GM19043 (cell line): Measurements from ENCODE around the gene CAT.
A peak's percentile ranks its signal among the peaks of the same experiment; 100 is the strongest.

Experiments used
- ATAC-seq: cut with Tn5 transposase; IDR thresholded peaks from one replicate; pipeline ENCODE4 v1.9.1; 2021; ENCODE audit warnings: low read depth; ENCODE audit not compliant: unreplicated experiment

Gene CAT

DNA sequence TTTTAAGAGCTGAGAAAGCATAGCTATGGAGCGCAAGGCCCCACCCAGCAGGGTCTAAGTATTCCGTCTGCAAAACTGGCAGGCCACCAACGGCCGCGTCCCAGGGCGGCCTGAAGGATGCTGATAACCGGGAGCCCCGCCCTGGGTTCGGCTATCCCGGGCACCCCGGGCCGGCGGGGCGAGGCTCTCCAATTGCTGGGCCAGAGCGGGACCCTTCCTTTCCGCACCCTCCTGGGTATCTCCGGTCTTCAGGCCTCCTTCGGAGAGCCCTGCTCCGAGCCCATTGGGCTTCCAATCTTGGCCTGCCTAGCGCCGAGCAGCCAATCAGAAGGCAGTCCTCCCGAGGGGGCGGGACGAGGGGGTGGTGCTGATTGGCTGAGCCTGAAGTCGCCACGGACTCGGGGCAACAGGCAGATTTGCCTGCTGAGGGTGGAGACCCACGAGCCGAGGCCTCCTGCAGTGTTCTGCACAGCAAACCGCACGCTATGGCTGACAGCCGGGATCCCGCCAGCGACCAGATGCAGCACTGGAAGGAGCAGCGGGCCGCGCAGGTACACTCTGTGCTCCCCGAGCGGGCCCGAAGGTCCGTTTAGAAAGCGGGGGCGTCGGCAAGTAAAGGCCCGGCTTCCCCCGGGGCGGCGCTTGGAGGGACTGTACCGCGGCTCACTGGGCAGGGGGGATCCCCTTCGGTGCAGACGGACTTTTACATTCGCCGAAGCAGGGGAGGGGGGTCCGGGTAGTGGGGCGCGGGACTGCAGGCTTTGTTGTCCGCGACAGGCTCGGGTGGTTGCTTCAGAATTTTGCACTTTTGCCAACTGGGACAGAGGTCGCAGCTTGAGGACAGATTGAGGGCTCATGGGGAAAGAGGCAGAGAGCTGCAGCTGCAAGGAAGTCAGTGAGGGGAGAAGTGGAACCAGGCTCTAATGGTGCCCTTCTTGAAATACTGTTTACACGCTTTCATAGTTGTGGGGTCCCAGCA, at the start of gene CAT:
Gene CAT, plus strand, starts transcription at position 406 of the 979 bp plus-strand sequence. Its CDS starts 80 bp downstream, at position 486.
- peak; percentile 97 for ATAC-seq

DNA sequence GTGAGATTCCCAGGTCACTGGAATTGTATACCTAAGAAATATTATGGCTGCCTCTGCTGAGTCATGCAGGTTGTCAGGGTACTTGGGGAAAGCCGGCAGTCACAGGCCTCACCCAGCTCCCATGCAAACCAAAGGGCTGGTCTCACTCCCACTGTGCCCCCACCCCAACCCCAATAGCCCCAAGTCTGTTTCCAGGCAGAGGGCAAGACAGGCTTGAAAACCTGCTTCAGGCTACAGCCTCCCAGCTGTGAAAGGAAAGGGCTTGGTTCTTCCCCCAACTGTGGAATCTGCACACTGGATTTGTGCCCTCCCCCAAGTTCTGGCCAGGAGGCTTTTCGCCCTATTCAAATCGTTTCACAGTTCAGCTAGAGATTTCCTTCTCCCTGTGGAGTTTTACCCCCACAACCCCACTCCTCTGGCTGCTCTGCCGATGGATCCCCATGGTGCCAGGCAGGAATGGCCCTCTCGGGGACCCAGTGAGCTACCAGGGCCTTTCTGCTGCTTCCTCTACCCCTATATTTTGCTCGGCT, 43.9 kb upstream of the CAT start:
- no peak for ATAC-seq

DNA sequence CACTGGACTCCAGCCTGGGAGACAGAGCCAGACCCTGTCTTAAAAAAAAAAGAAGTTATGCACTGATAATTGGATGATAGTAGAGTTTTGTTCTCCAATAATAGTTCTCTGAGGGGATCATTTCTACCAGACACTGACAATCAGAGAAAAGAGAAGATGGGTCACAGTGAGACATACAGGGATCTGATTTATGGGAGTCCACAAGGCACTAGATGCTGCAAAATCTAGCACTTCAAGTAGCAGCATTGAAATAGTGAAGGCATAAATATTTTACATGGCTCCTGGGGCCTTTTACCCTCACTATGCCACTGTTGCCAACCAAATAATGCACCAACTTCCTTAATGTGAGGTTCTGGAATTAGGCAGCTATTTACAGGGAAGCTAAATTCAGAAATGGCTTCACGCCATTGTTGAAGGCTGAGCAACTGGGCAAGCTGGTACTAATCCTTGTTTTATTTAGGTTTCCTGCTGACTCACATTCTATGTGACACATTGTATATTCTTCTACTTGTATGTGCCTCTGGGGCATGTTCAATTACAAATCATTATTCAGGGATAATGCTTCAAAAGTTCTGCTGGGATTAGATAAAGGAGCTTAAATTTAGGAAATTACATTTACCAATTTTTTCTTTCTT, 42.7 kb upstream of the CAT start:
- no peak for ATAC-seq

DNA sequence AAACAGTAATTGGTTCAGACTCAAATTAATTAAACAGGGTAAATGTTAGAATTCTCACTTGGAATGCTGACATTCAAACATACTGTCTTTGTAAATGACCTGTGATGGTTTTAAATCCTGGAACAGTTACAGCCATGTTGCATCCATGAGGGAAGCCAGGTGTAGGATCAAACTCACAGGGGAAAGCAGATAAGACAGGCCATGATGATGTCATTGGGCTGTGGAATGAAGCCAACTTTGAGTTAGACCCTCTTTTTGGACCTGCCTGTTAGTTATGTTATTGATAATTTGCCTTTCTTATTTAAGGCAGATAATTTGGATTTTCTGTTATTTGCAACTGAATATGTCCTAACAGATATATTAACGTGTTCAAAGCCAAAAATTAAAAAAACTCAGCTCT, 41.6 kb upstream of the CAT start:
- no peak for ATAC-seq

DNA sequence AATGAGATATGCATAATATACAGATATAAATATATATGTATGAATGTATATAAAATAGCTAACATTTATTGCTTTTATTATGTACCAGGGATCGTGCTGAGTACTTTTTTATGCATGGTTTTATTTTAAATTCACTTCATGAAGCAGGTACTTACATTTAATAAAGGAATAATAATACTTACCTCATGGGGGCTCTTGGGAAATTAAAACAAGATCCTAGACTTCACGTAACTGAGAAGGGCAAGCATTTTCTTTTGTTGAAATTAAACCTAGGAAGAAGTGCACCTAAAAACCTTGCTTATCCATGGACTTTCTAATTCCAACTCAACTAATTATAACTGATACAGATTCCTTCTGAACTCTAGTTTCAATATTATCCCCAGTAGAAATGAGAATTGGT, 40.9 kb upstream of the CAT start:
- ATAC-seq = no peak

DNA sequence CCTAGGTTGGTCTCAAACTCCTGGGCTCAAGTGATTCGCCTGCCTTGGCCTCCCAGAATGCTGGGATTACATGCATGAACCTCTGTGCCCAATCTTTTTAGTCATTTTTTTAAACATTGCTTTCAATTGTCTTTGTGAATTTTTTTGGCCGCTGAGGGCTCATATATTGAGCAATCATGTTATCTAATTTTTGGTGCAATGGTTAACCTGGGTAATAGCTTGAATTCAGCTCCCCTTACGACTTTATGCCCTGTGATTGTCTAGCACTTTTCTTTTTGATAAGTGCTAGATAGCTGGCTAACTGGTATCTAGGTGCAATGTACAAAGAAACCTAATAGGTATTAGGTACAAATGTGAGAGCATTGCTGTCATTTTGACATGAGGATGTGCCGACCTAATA, 35.3 kb upstream of the CAT start:
- ATAC-seq = no peak

DNA sequence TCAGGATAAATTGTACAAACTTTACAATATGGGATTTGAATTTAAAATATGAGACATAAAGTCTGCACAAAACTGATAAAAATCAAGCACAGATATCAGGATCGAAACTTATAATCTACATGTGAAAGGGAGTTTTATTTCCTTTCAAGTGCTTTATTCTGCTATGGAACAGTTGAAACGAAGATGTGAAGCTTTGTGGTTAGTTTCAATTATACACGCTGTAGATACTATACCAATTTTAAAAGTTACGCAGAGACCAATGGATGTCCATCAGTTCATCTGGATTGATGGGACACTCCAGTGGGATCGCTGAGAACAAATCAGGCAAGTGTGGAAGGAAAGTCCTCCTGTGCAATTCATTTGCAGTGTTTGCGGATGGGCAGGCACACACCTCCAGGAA, 34.5 kb upstream of the CAT start:
- no peak for ATAC-seq

DNA sequence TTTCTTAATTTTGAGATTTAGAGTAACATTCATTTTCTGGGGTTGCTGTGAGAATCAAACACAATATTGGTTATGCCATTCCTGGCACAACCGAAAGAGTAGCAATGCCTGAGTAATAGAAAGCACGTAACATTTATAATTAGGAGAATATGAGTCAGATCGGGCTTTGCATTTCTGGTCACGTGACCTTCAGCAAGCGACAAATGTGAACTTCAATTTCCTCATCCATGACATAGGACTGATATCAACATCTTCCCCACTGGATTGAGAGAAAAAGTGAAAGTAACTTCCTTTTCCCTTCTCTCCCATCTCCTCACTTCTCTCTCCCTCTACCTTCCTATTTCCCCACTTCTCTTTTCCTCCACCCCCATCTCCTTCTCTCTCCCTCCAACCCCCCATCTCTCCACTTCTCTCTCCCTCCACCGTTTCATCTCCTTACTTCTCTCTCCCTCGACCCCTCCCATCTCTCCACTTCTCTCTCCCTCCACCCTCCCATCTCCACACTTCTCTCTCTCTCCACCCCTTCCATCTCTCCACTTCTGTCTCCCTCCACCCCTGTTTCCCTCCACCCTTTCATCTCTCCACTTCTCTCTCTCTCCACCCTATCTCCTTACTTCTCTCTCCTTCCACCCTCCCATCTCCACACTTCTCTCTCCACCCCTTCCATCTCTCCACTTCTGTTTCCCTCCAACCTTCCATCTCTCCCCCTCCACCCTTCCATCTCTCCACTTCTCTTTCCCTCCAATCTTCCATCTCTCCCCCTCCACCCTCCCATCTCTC, 33.5 kb upstream of the CAT start:
- no peak for ATAC-seq

DNA sequence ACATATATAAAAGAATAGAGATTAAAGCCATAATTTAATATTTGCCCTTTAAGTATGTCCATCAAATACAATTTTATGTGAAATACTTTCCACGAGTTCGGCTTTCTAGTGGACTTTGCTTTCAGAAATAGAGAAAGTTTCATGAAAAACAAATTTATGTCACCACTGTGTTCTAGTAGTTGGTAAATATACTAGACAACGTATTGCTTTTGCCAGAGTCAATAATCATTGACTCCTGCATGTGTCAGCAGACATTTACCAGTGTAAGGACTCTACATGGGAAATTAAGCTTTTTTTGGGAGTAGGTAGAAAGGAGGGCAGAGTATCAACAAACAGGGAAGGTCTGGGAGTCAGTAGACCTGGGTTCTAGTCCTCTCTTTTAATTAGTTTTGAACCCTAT, 32.3 kb upstream of the CAT start:
- ATAC-seq = no peak

DNA sequence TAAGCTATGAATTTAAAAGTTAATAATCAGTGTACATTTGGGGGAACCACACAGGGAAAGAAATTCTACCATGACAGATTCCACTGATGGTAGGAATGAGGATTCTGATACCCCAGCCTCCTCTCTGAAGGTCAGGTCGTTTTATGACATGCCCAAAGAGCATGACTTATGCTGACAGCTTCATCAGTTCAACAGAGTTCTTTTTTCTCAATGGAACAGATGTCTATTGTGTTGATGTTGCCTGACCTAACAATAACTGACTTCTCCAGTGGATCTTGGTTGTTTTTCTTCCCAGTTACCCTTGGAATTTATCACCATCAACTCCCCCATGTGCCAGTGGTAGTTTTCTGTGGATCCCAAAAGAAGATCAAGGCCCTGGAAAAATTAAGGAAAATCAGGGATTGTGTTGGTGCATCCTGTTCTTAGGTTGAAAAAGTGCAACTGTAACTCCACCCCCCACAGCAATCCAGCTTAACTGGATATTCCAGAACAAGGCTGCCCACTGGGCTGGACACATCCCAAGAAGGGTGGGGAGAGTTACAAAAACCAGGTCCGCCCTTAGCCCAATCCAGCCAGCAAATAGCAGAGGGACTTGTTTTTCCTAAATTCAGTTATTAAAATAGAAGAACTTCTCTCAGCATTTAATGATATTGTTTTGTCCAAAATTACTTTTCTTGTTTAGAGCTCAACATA, 31.5 kb upstream of the CAT start:
- no peak for ATAC-seq

DNA sequence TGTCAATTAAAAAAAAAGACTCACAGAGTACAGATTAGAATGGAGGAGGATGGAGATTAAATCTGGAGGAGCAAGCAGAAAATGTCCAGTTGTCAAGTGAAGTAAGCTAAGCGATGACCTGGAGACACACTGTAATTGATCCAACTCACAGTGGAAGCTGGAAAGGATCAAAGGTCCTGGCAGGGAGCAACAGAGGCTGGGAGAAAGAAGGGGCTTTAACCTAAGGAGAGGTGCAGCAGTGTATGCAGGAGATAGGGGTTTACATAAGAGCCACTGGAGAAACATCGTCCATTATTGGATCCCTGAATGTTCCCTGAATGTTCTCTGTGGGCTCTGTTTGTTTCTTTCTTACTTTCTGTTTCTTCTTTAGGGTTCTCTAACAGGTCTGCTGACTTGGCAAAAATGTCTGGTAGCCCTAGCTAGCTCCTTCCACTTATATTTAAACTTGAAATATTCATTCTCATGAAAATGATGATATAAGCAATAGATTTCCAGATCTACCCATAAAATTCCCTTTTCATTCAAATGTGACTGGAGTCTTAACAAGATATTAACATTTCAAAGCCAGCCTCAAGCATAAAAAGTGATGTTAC, 30.1 kb upstream of the CAT start:
- no peak for ATAC-seq

DNA sequence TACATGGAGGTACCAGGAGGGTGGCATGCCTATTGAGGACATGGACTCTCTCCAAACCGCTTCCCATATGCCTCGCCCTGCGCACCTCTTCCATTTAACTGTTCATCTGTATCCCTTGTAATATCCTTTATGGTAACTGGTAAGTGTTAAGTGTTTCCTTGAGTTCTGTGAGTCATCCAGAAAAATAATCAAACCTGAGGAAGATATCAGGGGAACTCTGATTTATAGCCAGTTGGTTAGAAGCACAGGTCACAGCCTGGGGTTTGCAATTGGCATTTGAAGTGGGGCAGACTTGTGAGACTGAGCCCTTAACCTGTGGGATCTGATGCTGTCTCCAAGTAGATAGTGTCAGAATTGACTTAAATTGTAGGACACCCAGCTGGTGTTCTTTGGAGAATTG, 27.6 kb upstream of the CAT start:
- no peak for ATAC-seq

DNA sequence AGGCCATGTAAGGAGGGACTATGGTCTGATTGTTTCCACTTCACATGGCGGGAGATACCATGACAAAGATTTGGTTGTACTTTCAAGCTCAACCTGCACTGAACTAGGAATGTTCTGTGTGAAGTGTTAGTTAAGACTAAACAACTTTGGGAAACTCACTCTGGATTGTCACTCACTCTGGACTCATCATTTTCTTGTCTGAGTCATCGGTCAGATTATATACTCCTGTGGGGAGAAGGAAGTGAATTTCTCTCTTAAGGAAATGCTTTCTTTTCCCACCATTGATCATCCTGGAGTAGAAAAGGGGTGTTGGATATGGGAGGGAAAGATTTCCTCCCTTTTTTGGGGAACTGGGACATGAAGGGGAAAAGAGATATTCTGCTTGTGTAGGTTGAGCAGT, 26.9 kb upstream of the CAT start:
- no peak for ATAC-seq

DNA sequence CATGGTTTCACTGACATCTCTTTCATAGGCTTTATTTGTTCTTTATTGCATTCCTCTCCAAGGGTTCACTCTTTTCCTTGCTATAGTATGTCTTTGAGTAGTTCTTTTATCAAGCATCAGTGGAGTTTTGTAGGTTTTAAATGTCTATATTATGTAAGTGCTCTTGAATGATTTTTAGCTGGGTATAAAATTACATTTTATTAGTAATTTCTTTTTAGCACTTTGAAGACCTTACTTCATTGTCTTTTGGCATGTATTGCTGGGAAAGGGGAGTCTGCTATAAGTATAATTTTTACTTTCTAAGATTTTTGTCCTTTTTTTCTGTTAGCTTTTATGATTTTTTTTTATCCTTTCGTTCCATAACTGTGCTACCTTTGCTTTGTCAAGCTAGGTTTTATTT, 25.5 kb upstream of the CAT start:
- ATAC-seq = no peak

DNA sequence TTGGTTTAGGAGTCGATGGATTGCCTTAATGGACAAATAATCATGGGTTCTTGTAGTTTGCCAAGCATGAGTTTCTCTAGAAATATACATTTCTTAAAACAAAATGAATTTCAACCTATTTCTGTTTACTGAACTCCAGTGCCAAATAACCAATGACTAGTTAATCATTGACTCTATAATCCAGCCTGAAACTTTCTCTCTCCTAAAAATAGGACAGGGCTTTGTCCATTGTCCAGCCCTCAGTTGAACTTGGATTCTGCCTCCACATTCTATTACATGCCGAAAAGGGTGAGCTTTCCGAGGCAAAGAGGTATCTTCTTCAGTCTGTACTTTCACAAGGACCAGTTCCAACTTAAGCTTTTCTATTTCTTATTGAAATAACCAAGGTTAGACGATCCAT, 23.2 kb upstream of the CAT start:
- ATAC-seq = no peak

DNA sequence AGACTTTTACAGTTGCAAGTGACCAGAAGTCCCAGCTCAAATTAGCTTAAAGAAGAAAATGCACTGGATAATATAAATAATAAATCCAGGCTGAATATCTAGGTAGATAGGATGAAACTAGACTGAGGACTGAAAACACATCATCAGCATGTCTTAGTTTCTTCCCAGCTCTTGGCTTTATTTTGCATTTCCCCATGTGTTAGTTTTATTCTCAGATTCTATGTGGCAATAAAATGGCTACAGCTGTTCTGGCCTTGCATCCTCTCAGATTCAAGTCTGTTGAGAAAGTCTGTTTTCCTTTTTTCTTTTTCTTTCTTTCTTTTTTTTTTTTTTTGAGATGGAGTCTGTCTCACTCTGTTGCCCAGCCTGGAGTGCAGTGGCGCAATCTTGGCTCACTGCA, 22.6 kb upstream of the CAT start:
- no peak for ATAC-seq

DNA sequence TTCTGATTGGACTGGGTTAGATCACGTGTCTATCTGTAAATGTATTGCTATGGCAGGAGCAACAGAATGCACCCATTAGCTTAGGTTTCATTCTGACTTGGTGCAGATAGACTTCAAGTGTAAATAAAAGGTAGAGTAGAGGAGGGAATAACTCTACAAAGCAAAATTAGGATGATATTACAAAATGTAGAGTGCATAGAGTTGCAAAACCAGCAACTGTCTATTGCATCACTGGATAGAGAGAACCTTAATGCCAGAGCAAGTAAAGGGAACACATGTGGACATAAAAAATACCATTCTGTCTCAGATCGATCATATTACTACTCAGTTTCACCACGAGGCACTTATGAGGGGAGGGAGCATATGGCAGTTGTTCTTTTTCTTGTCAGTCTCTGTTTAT, 22.0 kb upstream of the CAT start:
- ATAC-seq = no peak

DNA sequence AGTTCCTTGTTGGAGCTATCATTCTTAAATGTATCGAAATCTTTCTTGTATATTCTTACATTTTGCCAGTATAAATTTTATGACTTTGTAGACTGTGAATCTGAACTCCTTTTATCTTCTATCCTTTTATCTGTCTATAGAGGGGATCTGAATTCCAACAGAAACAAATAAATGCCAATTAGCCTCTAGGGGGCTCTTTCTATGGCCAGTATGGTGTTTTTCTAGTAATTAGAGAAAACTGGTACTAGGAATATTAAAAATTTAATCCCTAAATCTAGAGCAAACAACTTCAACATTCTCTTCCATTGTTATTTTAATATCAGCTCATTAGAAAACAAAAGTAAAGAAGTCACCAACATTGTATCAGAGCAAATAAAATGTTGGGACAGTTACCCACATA, 21.5 kb upstream of the CAT start:
- no peak for ATAC-seq

DNA sequence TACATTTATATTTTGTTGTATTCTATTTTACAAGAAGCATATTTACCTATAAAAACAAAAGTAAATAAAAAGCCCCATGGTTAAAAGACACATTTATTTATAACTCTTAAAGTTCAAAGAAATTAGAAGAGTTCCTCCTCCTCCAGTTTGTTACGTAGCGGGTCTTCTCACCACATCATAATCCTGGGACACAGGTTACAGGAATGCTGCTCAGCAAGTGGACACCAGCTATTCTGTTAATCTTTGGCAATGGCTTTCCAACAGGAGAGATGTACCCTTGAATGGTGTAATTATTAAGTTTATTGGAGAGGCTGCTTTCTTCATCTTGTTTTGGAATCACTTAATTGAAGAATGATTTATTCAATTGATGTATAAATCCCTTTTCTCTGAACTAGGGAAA, 19.6 kb upstream of the CAT start:
- ATAC-seq = no peak

DNA sequence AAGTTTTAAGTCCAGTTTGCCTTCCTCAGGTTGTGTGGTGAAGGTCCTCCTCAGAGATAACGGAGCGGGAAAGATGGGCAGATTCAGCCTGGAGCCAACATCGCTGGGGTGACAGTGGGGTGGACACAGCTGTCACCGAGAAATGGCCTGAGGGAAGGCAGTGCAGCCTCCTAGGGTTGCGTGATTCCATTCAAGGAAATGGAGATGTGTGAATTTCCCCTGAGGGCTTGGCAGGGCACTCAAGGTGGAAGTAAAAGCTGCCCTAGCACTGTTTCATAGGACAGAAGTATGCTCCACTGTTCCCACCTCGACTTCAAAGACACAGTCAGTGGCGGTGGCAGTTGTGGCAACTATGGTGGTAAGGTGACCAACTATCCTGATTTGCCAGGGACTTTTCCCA, 15.4 kb upstream of the CAT start:
- ATAC-seq = no peak
